Gastroesophageal sphincter (tissue), 3 donors: ENCODE results near the gene ZNF280A.

ENCODE experiments used
- EP300 ChIP-seq: sonication (generic); formaldehyde crosslinking; IDR thresholded peaks from one replicate; pipeline ENCODE4 v1.6.1; 2017; ENCODE audit warnings: antibody characterized with exemption, mild to moderate bottlenecking
- POLR2A ChIP-seq, 2 donors: fragments of 450-650 bp; IDR thresholded peaks; one replicate each; pipeline ENCODE4 v1.6.1; 2017; ENCODE audit warnings: antibody characterized with exemption in 2 of 2, mild to moderate bottlenecking in 2 of 2, moderate library complexity in 1 of 2
- POLR2AphosphoS5 ChIP-seq: sonication (generic); formaldehyde crosslinking; IDR thresholded peaks from one replicate; pipeline ENCODE4 v1.6.1; 2017; ENCODE audit warnings: antibody characterized with exemption
- TF ChIP-seq, protein P1 (sequence below), 4 experiments: fragments of 200-600 bp in 2 of 4; fragments of 450-650 bp in 2 of 4; sonication (generic) in 1 of 4; IDR thresholded peaks; one replicate each; pipeline ENCODE4 v1.5.1; 2017 to 2019; ENCODE audit warnings: antibody characterized with exemption in 4 of 4, mild to moderate bottlenecking in 2 of 4, moderate library complexity in 2 of 4

DNA sequence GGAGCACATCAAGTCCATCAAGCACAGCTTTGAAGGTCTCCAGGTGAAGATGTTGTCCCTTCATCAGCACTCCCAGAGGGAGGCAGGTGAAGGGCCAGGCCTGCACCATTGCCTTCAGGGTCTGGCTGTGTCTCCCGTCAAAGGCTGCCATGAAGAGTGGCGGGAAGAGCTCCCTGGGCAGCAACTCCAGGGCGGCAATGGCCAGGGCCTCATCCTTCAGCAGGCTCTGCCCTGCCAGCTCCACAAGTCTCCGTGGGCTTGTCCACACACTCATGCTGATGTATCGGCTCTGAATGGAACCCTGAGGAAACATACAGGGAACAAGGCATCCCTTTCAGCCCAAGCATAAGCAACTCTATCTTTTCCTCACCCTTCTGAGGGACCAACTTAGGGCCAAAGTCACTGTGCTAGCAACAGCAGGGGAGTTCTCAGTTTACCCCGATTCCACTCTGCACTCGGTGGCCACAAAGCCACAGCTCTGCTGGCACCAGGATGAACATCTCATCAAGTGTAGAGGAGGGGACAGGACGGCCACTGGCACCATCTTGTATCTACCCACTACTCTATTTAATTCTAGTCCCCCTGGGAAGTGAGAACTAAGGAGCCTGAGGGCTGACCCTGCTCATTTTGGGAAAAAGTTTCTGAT lies 30.8 kb upstream of the ZNF280A start:
- TF ChIP-seq, protein P1, sequence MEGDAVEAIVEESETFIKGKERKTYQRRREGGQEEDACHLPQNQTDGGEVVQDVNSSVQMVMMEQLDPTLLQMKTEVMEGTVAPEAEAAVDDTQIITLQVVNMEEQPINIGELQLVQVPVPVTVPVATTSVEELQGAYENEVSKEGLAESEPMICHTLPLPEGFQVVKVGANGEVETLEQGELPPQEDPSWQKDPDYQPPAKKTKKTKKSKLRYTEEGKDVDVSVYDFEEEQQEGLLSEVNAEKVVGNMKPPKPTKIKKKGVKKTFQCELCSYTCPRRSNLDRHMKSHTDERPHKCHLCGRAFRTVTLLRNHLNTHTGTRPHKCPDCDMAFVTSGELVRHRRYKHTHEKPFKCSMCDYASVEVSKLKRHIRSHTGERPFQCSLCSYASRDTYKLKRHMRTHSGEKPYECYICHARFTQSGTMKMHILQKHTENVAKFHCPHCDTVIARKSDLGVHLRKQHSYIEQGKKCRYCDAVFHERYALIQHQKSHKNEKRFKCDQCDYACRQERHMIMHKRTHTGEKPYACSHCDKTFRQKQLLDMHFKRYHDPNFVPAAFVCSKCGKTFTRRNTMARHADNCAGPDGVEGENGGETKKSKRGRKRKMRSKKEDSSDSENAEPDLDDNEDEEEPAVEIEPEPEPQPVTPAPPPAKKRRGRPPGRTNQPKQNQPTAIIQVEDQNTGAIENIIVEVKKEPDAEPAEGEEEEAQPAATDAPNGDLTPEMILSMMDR (IDR thresholded peaks at IDR 0.05) = no peak
- TF ChIP-seq POLR2A (IDR thresholded peaks at IDR 0.05) (no peak), EP300 (no peak), POLR2AphosphoS5 (no peak)
